H9 (cell line): ENCODE measurements around the gene CHRNG. TPM values are rescaled to one million over a fixed set of nuclear protein-coding genes. Genes with fewer than 3 reads are reported as not detected.

ENCODE experiments used
- DNase-seq: peaks from one replicate; pipeline ENCODE4 v3.0.0-alpha.2; 2017
- H2AFZ ChIP-seq: one replicate; pipeline ENCODE4 v1.6.1; 2013; ENCODE audit warnings: mild to moderate bottlenecking, low read length, control low read depth, moderate library complexity
- H2AK5ac ChIP-seq: 2 replicates; pipeline ENCODE4 v1.6.1; 2013; ENCODE audit warnings: low read length, control low read depth, mixed read lengths; ENCODE audit not compliant: insufficient read length
- H2BK120ac ChIP-seq: one replicate; pipeline ENCODE4 v1.6.1; 2013; ENCODE audit warnings: low read depth, mild to moderate bottlenecking, low read length, control low read depth, inconsistent platforms; ENCODE audit not compliant: poor library complexity, severe bottlenecking
- H2BK12ac ChIP-seq: 2 replicates; pipeline ENCODE4 v1.6.1; 2013; ENCODE audit warnings: low read length, control low read depth, mixed read lengths, low read depth; ENCODE audit not compliant: insufficient read length
- H2BK15ac ChIP-seq: 2 replicates; pipeline ENCODE4 v1.6.1; 2013; ENCODE audit warnings: low read depth, low read length, control low read depth
- H2BK20ac ChIP-seq: one replicate; pipeline ENCODE4 v1.6.1; 2013; ENCODE audit warnings: low read depth, mild to moderate bottlenecking, low read length, control low read depth, inconsistent platforms; ENCODE audit not compliant: poor library complexity, severe bottlenecking
- H2BK5ac ChIP-seq: 2 replicates; pipeline ENCODE4 v1.6.1; 2013; ENCODE audit warnings: low read length, control low read depth, mixed read lengths; ENCODE audit not compliant: insufficient read length
- H3K14ac ChIP-seq: 2 replicates; pipeline ENCODE4 v1.6.1; 2013; ENCODE audit warnings: low read length, control low read depth; ENCODE audit not compliant: insufficient read depth
- H3K18ac ChIP-seq: 2 replicates; pipeline ENCODE4 v1.6.1; 2013; ENCODE audit warnings: low read depth, mild to moderate bottlenecking, mixed read lengths, low read length, control low read depth; ENCODE audit not compliant: insufficient read length
- H3K23ac ChIP-seq: 2 replicates; pipeline ENCODE4 v1.6.1; 2013; ENCODE audit warnings: low read length, control low read depth, mixed read lengths, low read depth; ENCODE audit not compliant: insufficient read length
- H3K23me2 ChIP-seq: 2 replicates; pipeline ENCODE4 v1.6.1; 2013; ENCODE audit warnings: low read depth, mild to moderate bottlenecking, mixed read lengths, low read length, control low read depth; ENCODE audit not compliant: insufficient read length, poor library complexity, severe bottlenecking
- H3K27ac ChIP-seq: 2 replicates; pipeline ENCODE4 v1.5.1; 2013; ENCODE audit warnings: low read length, control low read depth, mixed read lengths, low read depth; ENCODE audit not compliant: insufficient read length
- H3K27me3 ChIP-seq: 2 replicates; pipeline ENCODE4 v1.6.1; 2013; ENCODE audit warnings: low read length, control low read depth, inconsistent platforms; ENCODE audit not compliant: insufficient read depth
- H3K4ac ChIP-seq: 2 replicates; pipeline ENCODE4 v1.6.1; 2013; ENCODE audit warnings: low read depth, mild to moderate bottlenecking, control low read depth, inconsistent platforms, low read length, moderate library complexity
- H3K4me1 ChIP-seq: 2 replicates; pipeline ENCODE4 v1.6.1; 2013; ENCODE audit warnings: low read length, control low read depth, inconsistent platforms; ENCODE audit not compliant: insufficient read depth
- H3K4me2 ChIP-seq: 2 replicates; pipeline ENCODE4 v1.6.1; 2013; ENCODE audit warnings: low read length, control low read depth, mixed read lengths; ENCODE audit not compliant: insufficient read length, insufficient read depth
- H3K56ac ChIP-seq: 2 replicates; pipeline ENCODE4 v1.6.1; 2013; ENCODE audit warnings: low read depth, mild to moderate bottlenecking, mixed read lengths, low read length, control low read depth; ENCODE audit not compliant: insufficient read length
- H3K79me1 ChIP-seq: 2 replicates; pipeline ENCODE4 v1.6.1; 2013; ENCODE audit warnings: low read depth, mild to moderate bottlenecking, moderate library complexity, low read length, control low read depth, inconsistent platforms; ENCODE audit not compliant: insufficient read depth, poor library complexity, severe bottlenecking
- H3K79me2 ChIP-seq: 2 replicates; pipeline ENCODE4 v1.6.1; 2013; ENCODE audit warnings: low read length, control low read depth, inconsistent platforms; ENCODE audit not compliant: insufficient read depth
- H3K9ac ChIP-seq: 2 replicates; pipeline ENCODE4 v1.6.1; 2013; ENCODE audit warnings: low read length, control low read depth, mixed read lengths; ENCODE audit not compliant: insufficient read length; ENCODE audit errors: extremely low read depth
- H3K9me3 ChIP-seq: one replicate; pipeline ENCODE4 v1.6.1; 2013; ENCODE audit warnings: low read depth, low read length, inconsistent platforms; ENCODE audit not compliant: control insufficient read depth
- H3T11ph ChIP-seq: one replicate; pipeline ENCODE4 v1.6.1; 2013; ENCODE audit warnings: mild to moderate bottlenecking, low read length, control low read depth, inconsistent platforms
- H4K20me1 ChIP-seq: one replicate; pipeline ENCODE4 v1.6.1; 2013; ENCODE audit not compliant: control insufficient read depth, insufficient read length, insufficient read depth
- H4K5ac ChIP-seq: 2 replicates; pipeline ENCODE4 v1.6.1; 2013; ENCODE audit warnings: low read depth, mild to moderate bottlenecking, mixed read lengths, low read length, control low read depth; ENCODE audit not compliant: insufficient read length
- H4K8ac ChIP-seq: replicated peaks from 2 replicates; pipeline ENCODE4 v1.6.1; 2013; ENCODE audit warnings: low read length, control low read depth, mixed read lengths, low read depth; ENCODE audit not compliant: insufficient read length
- H4K91ac ChIP-seq: 2 replicates; pipeline ENCODE4 v1.6.1; 2013; ENCODE audit warnings: low read depth, mild to moderate bottlenecking, moderate library complexity, mixed read lengths, low read length, control low read depth; ENCODE audit not compliant: insufficient read length
- H3K27ac Mint-ChIP-seq, 3 experiments: 2 replicates in 2 of 3; 3 replicates in 1 of 3; pipeline ENCODE4 v1.8.0; 2020 to 2021; ENCODE audit warnings: mixed read lengths in 3 of 3, mild to moderate bottlenecking in 1 of 3, moderate library complexity in 1 of 3
- H3K27me3 Mint-ChIP-seq: 2 replicates; pipeline ENCODE4 v1.8.0; 2021; ENCODE audit warnings: low read depth, mild to moderate bottlenecking, moderate library complexity, mixed read lengths
- H3K36me3 Mint-ChIP-seq, 3 experiments: 2 replicates in 2 of 3; 3 replicates in 1 of 3; pipeline ENCODE4 v1.8.0; 2020 to 2021; ENCODE audit warnings: low read depth in 3 of 3, mixed read lengths in 3 of 3; ENCODE audit not compliant: insufficient read depth in 1 of 3
- H3K4me1 Mint-ChIP-seq, 2 experiments: 2 replicates each; pipeline ENCODE4 v1.8.0; 2020; ENCODE audit warnings: mixed read lengths in 2 of 2
- H3K4me3 Mint-ChIP-seq, 2 experiments: 2 replicates in 1 of 2; 3 replicates in 1 of 2; pipeline ENCODE4 v1.8.0; 2020 to 2021; ENCODE audit warnings: mild to moderate bottlenecking in 2 of 2, mixed read lengths in 2 of 2, moderate library complexity in 1 of 2
- H3K9me3 Mint-ChIP-seq, 2 experiments: 2 replicates in 1 of 2; 3 replicates in 1 of 2; pipeline ENCODE4 v1.8.0; 2020; ENCODE audit warnings: mild to moderate bottlenecking in 2 of 2, mixed read lengths in 2 of 2, moderate library complexity in 1 of 2
- WGBS: extraction: QIAGEN DNeasy Blood & Tissue Kit; methylation state at CpG from one replicate; pipeline ENCODE4 v1.1.7; 2013; ENCODE audit warnings: missing lambda C conversion rate, low lambda C conversion rate, mixed read lengths; ENCODE audit not compliant: insufficient read length; ENCODE audit errors: extremely low coverage; 5-methylcytosine and 5-hydroxymethylcytosine counted together
- total RNA-seq: library from RNA; stranded (reverse); gene quantifications from 2 replicates; pipeline ENCODE4 v1.2.1, GENCODE V29; 2021
- TF ChIP-seq, protein P1 (sequence below): fragments of 200-600 bp; sonication (generic); conservative IDR thresholded peaks from 3 replicates; pipeline ENCODE4 v1.8.0; 2021; ENCODE audit warnings: antibody characterized with exemption, mild to moderate bottlenecking

CHRNG gene
- total RNA-seq, 1 experiment from 2014 or later = not detected

GRCh38 chr2:232490221-232491138 lies 49.0 kb upstream of the CHRNG start:
- no peaks in the 10 kb centered on the region for H3K36me3 Mint-ChIP-seq
- H3K27ac ChIP-seq = no peak overlapping the region
- TF ChIP-seq, protein P1, sequence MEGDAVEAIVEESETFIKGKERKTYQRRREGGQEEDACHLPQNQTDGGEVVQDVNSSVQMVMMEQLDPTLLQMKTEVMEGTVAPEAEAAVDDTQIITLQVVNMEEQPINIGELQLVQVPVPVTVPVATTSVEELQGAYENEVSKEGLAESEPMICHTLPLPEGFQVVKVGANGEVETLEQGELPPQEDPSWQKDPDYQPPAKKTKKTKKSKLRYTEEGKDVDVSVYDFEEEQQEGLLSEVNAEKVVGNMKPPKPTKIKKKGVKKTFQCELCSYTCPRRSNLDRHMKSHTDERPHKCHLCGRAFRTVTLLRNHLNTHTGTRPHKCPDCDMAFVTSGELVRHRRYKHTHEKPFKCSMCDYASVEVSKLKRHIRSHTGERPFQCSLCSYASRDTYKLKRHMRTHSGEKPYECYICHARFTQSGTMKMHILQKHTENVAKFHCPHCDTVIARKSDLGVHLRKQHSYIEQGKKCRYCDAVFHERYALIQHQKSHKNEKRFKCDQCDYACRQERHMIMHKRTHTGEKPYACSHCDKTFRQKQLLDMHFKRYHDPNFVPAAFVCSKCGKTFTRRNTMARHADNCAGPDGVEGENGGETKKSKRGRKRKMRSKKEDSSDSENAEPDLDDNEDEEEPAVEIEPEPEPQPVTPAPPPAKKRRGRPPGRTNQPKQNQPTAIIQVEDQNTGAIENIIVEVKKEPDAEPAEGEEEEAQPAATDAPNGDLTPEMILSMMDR = no peak

More at GRCh38 chr2:232490221-232491138, 49.0 kb upstream of the CHRNG start:
- Histone ChIP-seq H4K5ac (no peak overlapping the region), H3K79me1 (no peaks in the 10 kb centered on the region), H2BK12ac (no peak overlapping the region), H3K4ac (no peak overlapping the region), H2BK20ac (no peak overlapping the region), H2AK5ac (no peak overlapping the region), H3K9me3 (no peaks in the 10 kb centered on the region), H2BK15ac (no peak overlapping the region), H3K23me2 (peaks cover 7% of the 10 kb centered on the region), H4K20me1 (no peaks in the 10 kb centered on the region), H3K27me3 (peaks cover 20% of the 10 kb centered on the region; the same call in 1 of the 2 replicates), H2AFZ (no peak overlapping the region), H3K23ac (no peak overlapping the region), H3K4me2 (no peak overlapping the region), H3K56ac (no peak overlapping the region), H4K91ac (no peak overlapping the region), H3T11ph (no peak overlapping the region), H3K4me1 (peaks cover 2% of the 10 kb centered on the region; the same call in 1 of the 2 replicates), H3K79me2 (no peaks in the 10 kb centered on the region), H3K9ac (no peak overlapping the region), H2BK120ac (no peak overlapping the region), H3K18ac (no peak overlapping the region), H2BK5ac (no peak overlapping the region), H3K14ac (no peak overlapping the region), H4K8ac (no peak overlapping the region)
- peaks cover 24 to 43% of the 10 kb centered on the region in 2 experiments for H3K4me1 Mint-ChIP-seq
- H3K4me3 Mint-ChIP-seq = no peak overlapping the region
- DNase-seq = peak; percentile 22
- peaks cover 63% of the 10 kb centered on the region for H3K27me3 Mint-ChIP-seq
- H3K27ac Mint-ChIP-seq = no peak overlapping the region; a peak in 1 of 7 replicates
- no CpG with 5 or more reads among the region's 30 CpGs for WGBS
- H3K9me3 Mint-ChIP-seq = no peaks in the 10 kb centered on the region; a peak in 1 of 5 replicates
